Measurements from ENCODE around the gene NEURL1. TPM values are rescaled to one million over a fixed set of nuclear protein-coding genes. Genes with fewer than 3 reads are reported as not detected.
A peak's percentile ranks its signal among the peaks of the same experiment; 100 is the strongest.

The NEURL1 gene
- total RNA-seq, 1 donor, result not detected

GRCh38 chr10:103558911-103559310 lies 65.4 kb downstream of the NEURL1 start:
- Histone ChIP-seq H3K27ac (ENCODE audit: low read depth, low read length) (no peak overlapping the region), H3K79me2 (ENCODE audit: insufficient read depth, low read length) (no peaks in the 10 kb centered on the region), H3K36me3 (ENCODE audit: insufficient read depth, low read length) (no peaks in the 10 kb centered on the region), H4K20me1 (ENCODE audit: insufficient read depth, low read length) (no peaks in the 10 kb centered on the region), H3K4me2 (ENCODE audit: insufficient read depth, low read length) (no peak overlapping the region), H2AFZ (ENCODE audit: low read length) (no peak overlapping the region), H3K27me3 (ENCODE audit: insufficient read depth, low read length) (peaks cover 26% of the 10 kb centered on the region), H3K9me3 (ENCODE audit: low read depth, low read length) (no peaks in the 10 kb centered on the region), H3K4me1 (ENCODE audit: insufficient read depth, low read length) (no peaks in the 10 kb centered on the region), H3K4me3 (ENCODE audit: insufficient read depth, low read length) (no peak overlapping the region)
- no peak for TF ChIP-seq CTCF (IDR thresholded peaks at IDR 0.05; ENCODE audit: extremely low read depth, low read depth, low read length)
- peak; percentile 55 for DNase-seq (ENCODE audit: insufficient read length, low spot score, missing footprints)

- H4K20me1 ChIP-seq (ENCODE audit: insufficient read depth, low read length), result no peaks in the 10 kb centered on the region
- no peaks in the 10 kb centered on the region for H3K79me2 ChIP-seq (ENCODE audit: insufficient read depth, low read length)
- H3K27me3 ChIP-seq (ENCODE audit: insufficient read depth, low read length), result peaks cover 26% of the 10 kb centered on the region
- H3K27ac ChIP-seq (ENCODE audit: low read depth, low read length), result no peak overlapping the region
- no peak overlapping the region for H2AFZ ChIP-seq (ENCODE audit: low read length)
- H3K9me3 ChIP-seq (ENCODE audit: low read depth, low read length), result no peaks in the 10 kb centered on the region
- no peaks in the 10 kb centered on the region for H3K4me1 ChIP-seq (ENCODE audit: insufficient read depth, low read length)
- H3K36me3 ChIP-seq (ENCODE audit: insufficient read depth, low read length), result no peaks in the 10 kb centered on the region
- no peak for DNase-seq (ENCODE audit: insufficient read length, low spot score, missing footprints)
- no peak overlapping the region for H3K4me3 ChIP-seq (ENCODE audit: insufficient read depth, low read length)
- no peak for TF ChIP-seq CTCF (IDR thresholded peaks at IDR 0.05; ENCODE audit: extremely low read depth, low read depth, low read length)
- no peak overlapping the region for H3K4me2 ChIP-seq (ENCODE audit: insufficient read depth, low read length)
Measured at GRCh38 chr10:103559776-103560175, 66.3 kb downstream of the NEURL1 start.

DNA sequence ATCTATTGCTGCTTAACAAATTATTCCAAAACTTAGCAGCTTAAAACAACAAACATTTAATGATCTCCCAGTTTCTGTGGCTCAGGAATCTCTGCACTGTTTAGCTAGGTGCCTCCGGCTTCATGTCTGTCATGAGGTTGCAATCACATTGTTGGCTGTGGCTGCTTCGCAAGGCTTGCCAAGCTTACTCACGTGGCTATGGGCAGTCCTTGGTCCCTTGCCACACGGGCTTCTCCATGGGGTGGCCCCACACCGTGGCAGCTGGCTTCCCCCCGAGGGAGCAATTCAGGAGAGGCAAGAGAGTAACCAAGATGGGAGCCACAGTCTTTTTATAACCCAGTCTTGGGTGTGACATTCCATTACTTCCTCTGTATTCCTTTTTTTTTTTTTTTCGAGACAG lies 67.4 kb downstream of the NEURL1 start:
- TF ChIP-seq CTCF (IDR thresholded peaks at IDR 0.05; ENCODE audit: extremely low read depth, low read depth, low read length), result no peak
- no peaks in the 10 kb centered on the region for H3K36me3 ChIP-seq (ENCODE audit: insufficient read depth, low read length)
- peaks cover 24% of the 10 kb centered on the region for H3K27me3 ChIP-seq (ENCODE audit: insufficient read depth, low read length)
- no peak overlapping the region for H3K4me3 ChIP-seq (ENCODE audit: insufficient read depth, low read length)
- no peaks in the 10 kb centered on the region for H3K79me2 ChIP-seq (ENCODE audit: insufficient read depth, low read length)
- no peaks in the 10 kb centered on the region for H3K9me3 ChIP-seq (ENCODE audit: low read depth, low read length)
- H2AFZ ChIP-seq (ENCODE audit: low read length), result no peak overlapping the region
- peak; percentile 74 for DNase-seq (ENCODE audit: insufficient read length, low spot score, missing footprints)
- no peak overlapping the region for H3K4me2 ChIP-seq (ENCODE audit: insufficient read depth, low read length)
- H4K20me1 ChIP-seq (ENCODE audit: insufficient read depth, low read length), result no peaks in the 10 kb centered on the region
- no peak overlapping the region for H3K27ac ChIP-seq (ENCODE audit: low read depth, low read length)
- H3K4me1 ChIP-seq (ENCODE audit: insufficient read depth, low read length), result no peaks in the 10 kb centered on the region

- Histone ChIP-seq H3K27ac (ENCODE audit: low read depth, low read length) (no peak overlapping the region), H3K4me2 (ENCODE audit: insufficient read depth, low read length) (no peak overlapping the region), H3K4me1 (ENCODE audit: insufficient read depth, low read length) (no peaks in the 10 kb centered on the region), H3K36me3 (ENCODE audit: insufficient read depth, low read length) (no peaks in the 10 kb centered on the region), H4K20me1 (ENCODE audit: insufficient read depth, low read length) (no peaks in the 10 kb centered on the region), H3K4me3 (ENCODE audit: insufficient read depth, low read length) (no peak overlapping the region), H2AFZ (ENCODE audit: low read length) (no peak overlapping the region), H3K79me2 (ENCODE audit: insufficient read depth, low read length) (no peaks in the 10 kb centered on the region), H3K9me3 (ENCODE audit: low read depth, low read length) (no peaks in the 10 kb centered on the region), H3K27me3 (ENCODE audit: insufficient read depth, low read length) (peaks cover 18% of the 10 kb centered on the region)
- peak; percentile 39 for DNase-seq (ENCODE audit: insufficient read length, low spot score, missing footprints)
- no peak for TF ChIP-seq CTCF (IDR thresholded peaks at IDR 0.05; ENCODE audit: extremely low read depth, low read depth, low read length)
Measured at GRCh38 chr10:103562383-103562782, 68.9 kb downstream of the NEURL1 start.

Data from osteoblast (primary cell).